Mesothelial cell of epicardium (in vitro differentiated cells): Measurements from ENCODE around the gene NEU1. TPM values are rescaled to one million over a fixed set of nuclear protein-coding genes. Genes with fewer than 3 reads are reported as not detected.

Experiments
- DNase-seq, 2 experiments: peaks; one replicate each; pipeline ENCODE4 v3.0.0; 2021; ENCODE audit warnings: low spot score in 2 of 2; ENCODE audit not compliant: unreplicated experiment in 2 of 2
- H3K27ac Mint-ChIP-seq: 2 replicates; pipeline ENCODE4 v1.8.0; 2021; ENCODE audit warnings: mixed read lengths
- H3K27me3 Mint-ChIP-seq: 2 replicates; pipeline ENCODE4 v1.8.0; 2021; ENCODE audit warnings: low read depth, mixed read lengths
- H3K36me3 Mint-ChIP-seq: 2 replicates; pipeline ENCODE4 v1.8.0; 2021; ENCODE audit warnings: mixed read lengths
- H3K4me1 Mint-ChIP-seq: 2 replicates; pipeline ENCODE4 v1.8.0; 2021; ENCODE audit warnings: mixed read lengths
- H3K4me3 Mint-ChIP-seq: 2 replicates; pipeline ENCODE4 v1.8.0; 2021; ENCODE audit warnings: mild to moderate bottlenecking, moderate library complexity, mixed read lengths
- H3K9me3 Mint-ChIP-seq: 2 replicates; pipeline ENCODE4 v1.8.0; 2021; ENCODE audit warnings: mixed read lengths
- CTCF ChIP-seq: fragments of 200-600 bp; sonication (generic); IDR thresholded peaks from one replicate; pipeline ENCODE4 v1.5.0; 2021; ENCODE audit warnings: antibody characterized with exemption; ENCODE audit not compliant: unreplicated experiment
- total RNA-seq: library from RNA; stranded (reverse); gene quantifications from 3 replicates; pipeline ENCODE4 v1.2.1, GENCODE V29; 2021

NEU1 gene
- total RNA-seq, 1 donor from 2014 or later = 24.7 TPM

- no peak for DNase-seq
- H3K4me3 Mint-ChIP-seq = peak overlapping the region; percentile 98
- no peaks in the 10 kb centered on the region for H3K9me3 Mint-ChIP-seq
- no peaks in the 10 kb centered on the region for H3K27me3 Mint-ChIP-seq
- peaks cover 27% of the 10 kb centered on the region for H3K4me1 Mint-ChIP-seq
- H3K27ac Mint-ChIP-seq = peak overlapping the region; percentile 99
- TF ChIP-seq CTCF = no peak
- peaks cover 31% of the 10 kb centered on the region for H3K36me3 Mint-ChIP-seq
These were observed 25.9 kb downstream of the NEU1 start for GRCh38 chr6:31836474-31837368.

- no peak for DNase-seq
- no peaks in the 10 kb centered on the region for H3K27me3 Mint-ChIP-seq
- peaks cover 29% of the 10 kb centered on the region for H3K4me1 Mint-ChIP-seq
- no peak for TF ChIP-seq CTCF
- H3K9me3 Mint-ChIP-seq = no peaks in the 10 kb centered on the region
- peak overlapping the region; percentile 98 for H3K4me3 Mint-ChIP-seq
- H3K36me3 Mint-ChIP-seq = peaks cover 28% of the 10 kb centered on the region
- peak overlapping the region; percentile 99 for H3K27ac Mint-ChIP-seq
These were observed 26.6 kb downstream of the NEU1 start for GRCh38 chr6:31836047-31836473.

GRCh38 chr6:31834367-31835250 lies 28.0 kb downstream of the NEU1 start:
- Mint-ChIP-seq H3K4me3 (peak overlapping the region; percentile 98), H3K4me1 (peaks cover 40% of the 10 kb centered on the region), H3K27ac (peak overlapping the region; percentile 99)

GRCh38 chr6:31831350-31832215 lies 31.0 kb downstream of the NEU1 start:
- no peak for DNase-seq
- no peak for TF ChIP-seq CTCF
- H3K4me3 Mint-ChIP-seq = peak overlapping the region; percentile 83
- H3K36me3 Mint-ChIP-seq = no peaks in the 10 kb centered on the region
- peak overlapping the region; percentile 96 for H3K27ac Mint-ChIP-seq
- peaks cover 32% of the 10 kb centered on the region for H3K4me1 Mint-ChIP-seq
- no peaks in the 10 kb centered on the region for H3K9me3 Mint-ChIP-seq
- H3K27me3 Mint-ChIP-seq = no peaks in the 10 kb centered on the region

More at GRCh38 chr6:31834367-31835250, 28.0 kb downstream of the NEU1 start:
- Mint-ChIP-seq H3K36me3 (peaks cover 17% of the 10 kb centered on the region), H3K27me3 (no peaks in the 10 kb centered on the region), H3K9me3 (no peaks in the 10 kb centered on the region)
- no peak for TF ChIP-seq CTCF
- peak; percentile 49 to 78 for DNase-seq

GRCh38 chr6:31830886-31831335 lies 31.7 kb downstream of the NEU1 start:
- no peak for TF ChIP-seq CTCF
- no peak for DNase-seq
- Mint-ChIP-seq H3K9me3 (no peaks in the 10 kb centered on the region), H3K27me3 (no peaks in the 10 kb centered on the region), H3K4me1 (peaks cover 31% of the 10 kb centered on the region), H3K36me3 (no peaks in the 10 kb centered on the region), H3K4me3 (peak overlapping the region; percentile 83), H3K27ac (peak overlapping the region; percentile 96)
